Activated CD4-positive, alpha-beta memory T cell treated with anti-CD3 and anti-CD28 coated beads, Interleukin-2, amount 10 ng/mL, durations not matched to agents 7 days and 5 days (primary cell): ENCODE data around the gene KLRC4. TPM values are rescaled to one million over a fixed set of nuclear protein-coding genes. Genes with fewer than 3 reads are reported as not detected.
"Not testable (repeated sequence)": the region's sequence is repeated elsewhere in the genome, so short reads cannot be mapped to it uniquely, and the experiment has no call there.

Experiments
- CTCF ChIA-PET: fragments of 350-600 bp; sonication (Branson Sonifier 250); formaldehyde crosslinking; loops from one replicate; lab custom pipeline; 2021; ENCODE audit warnings: antibody characterized with exemption, inconsistent platforms; lab: Charles Lee
- POLR2A ChIA-PET: fragments of 350-600 bp; sonication (Branson Sonifier 250); formaldehyde crosslinking; loops from one replicate; lab custom pipeline; 2021; ENCODE audit warnings: antibody characterized with exemption; lab: Charles Lee
- DNase-seq: peaks from one replicate; pipeline ENCODE4 v3.0.0-alpha.2; 2020
- H3K27ac Mint-ChIP-seq: one replicate; pipeline ENCODE4 v1.8.0; 2021; ENCODE audit warnings: mild to moderate bottlenecking, mixed read lengths
- H3K27me3 Mint-ChIP-seq: one replicate; pipeline ENCODE4 v1.8.0; 2021; ENCODE audit warnings: mixed read lengths
- H3K36me3 Mint-ChIP-seq: one replicate; pipeline ENCODE4 v1.8.0; 2021; ENCODE audit warnings: low read depth, mixed read lengths
- H3K4me1 Mint-ChIP-seq: one replicate; pipeline ENCODE4 v1.8.0; 2021; ENCODE audit warnings: mixed read lengths
- H3K4me3 Mint-ChIP-seq: one replicate; pipeline ENCODE4 v1.8.0; 2021; ENCODE audit warnings: mild to moderate bottlenecking, mixed read lengths
- H3K9me3 Mint-ChIP-seq: one replicate; pipeline ENCODE4 v1.8.0; 2021; ENCODE audit warnings: mixed read lengths
- total RNA-seq, 2 experiments: library from RNA; stranded (reverse); gene quantifications; one replicate each; pipeline ENCODE4 v1.2.3, GENCODE V29; 2021

Gene KLRC4
- total RNA-seq, 2 experiments from 2014 or later: not detected

- H3K9me3 Mint-ChIP-seq, H3K27ac Mint-ChIP-seq, H3K4me3 Mint-ChIP-seq, DNase-seq, H3K27me3 Mint-ChIP-seq, CTCF ChIA-PET, POLR2A ChIA-PET, H3K36me3 Mint-ChIP-seq, H3K4me1 Mint-ChIP-seq: not testable (repeated sequence)
These were observed 14.8 kb upstream of the KLRC4 start for GRCh38 chr12:10424260-10424899.

- DNase-seq, H3K27ac Mint-ChIP-seq, H3K4me3 Mint-ChIP-seq, H3K36me3 Mint-ChIP-seq, H3K4me1 Mint-ChIP-seq, H3K27me3 Mint-ChIP-seq, POLR2A ChIA-PET, H3K9me3 Mint-ChIP-seq, CTCF ChIA-PET: not testable (repeated sequence)
These were observed 12.6 kb upstream of the KLRC4 start for GRCh38 chr12:10422159-10422558.

GRCh38 chr12:10420334-10420733, 10.8 kb upstream of the KLRC4 start, which contains the start of gene KLRC3:
Gene KLRC3 (minus strand): TSS chr12:10420595. CDS start chr12:10420550, 45 bp downstream.
- H3K36me3 Mint-ChIP-seq, CTCF ChIA-PET, DNase-seq, H3K4me3 Mint-ChIP-seq, H3K4me1 Mint-ChIP-seq, H3K27ac Mint-ChIP-seq, H3K9me3 Mint-ChIP-seq, H3K27me3 Mint-ChIP-seq, POLR2A ChIA-PET: not testable (repeated sequence)

GRCh38 chr12:10408842-10409241, 715 bp downstream of the KLRC4 start:
- H3K4me1 Mint-ChIP-seq: no peaks in the 10 kb centered on the region
- H3K27ac Mint-ChIP-seq: no peak overlapping the region
- POLR2A ChIA-PET: no interaction called here
- H3K4me3 Mint-ChIP-seq: no peak overlapping the region
- DNase-seq: no peak
- no peaks in the 10 kb centered on the region for H3K36me3 Mint-ChIP-seq
- H3K27me3 Mint-ChIP-seq: peaks cover 14% of the 10 kb centered on the region
- H3K9me3 Mint-ChIP-seq: no peaks in the 10 kb centered on the region
- CTCF ChIA-PET: no interaction called here

GRCh38 chr12:10406725-10407124, 2.8 kb downstream of the KLRC4 start:
- Mint-ChIP-seq H3K9me3 (no peaks in the 10 kb centered on the region), H3K27me3 (peaks cover 19% of the 10 kb centered on the region), H3K4me1 (no peaks in the 10 kb centered on the region), H3K27ac (no peak overlapping the region), H3K36me3 (no peaks in the 10 kb centered on the region), H3K4me3 (no peak overlapping the region)
- ChIA-PET CTCF (no interaction called here), POLR2A (no interaction called here)
- DNase-seq: no peak

GRCh38 chr12:10405294-10405693, 4.3 kb downstream of the KLRC4 start:
- Mint-ChIP-seq H3K36me3 (no peaks in the 10 kb centered on the region), H3K27ac (no peak overlapping the region), H3K27me3 (peaks cover 20% of the 10 kb centered on the region), H3K4me1 (no peaks in the 10 kb centered on the region), H3K9me3 (no peaks in the 10 kb centered on the region), H3K4me3 (no peak overlapping the region)
- CTCF ChIA-PET: no interaction called here
- POLR2A ChIA-PET: no interaction called here
- no peak for DNase-seq

- H3K4me1 Mint-ChIP-seq: no peaks in the 10 kb centered on the region
- ChIA-PET POLR2A (no interaction called here), CTCF (no interaction called here)
- no peaks in the 10 kb centered on the region for H3K36me3 Mint-ChIP-seq
- no peak overlapping the region for H3K4me3 Mint-ChIP-seq
- no peak overlapping the region for H3K27ac Mint-ChIP-seq
- DNase-seq: no peak
- no peaks in the 10 kb centered on the region for H3K9me3 Mint-ChIP-seq
- peaks cover 23% of the 10 kb centered on the region for H3K27me3 Mint-ChIP-seq
These were observed 4.8 kb downstream of the KLRC4 start for GRCh38 chr12:10404798-10405197.

- no peak overlapping the region for H3K4me3 Mint-ChIP-seq
- POLR2A ChIA-PET: no interaction called here
- H3K27me3 Mint-ChIP-seq: peaks cover 22% of the 10 kb centered on the region
These were observed 8.7 kb downstream of the KLRC4 start for GRCh38 chr12:10400829-10401228.

GRCh38 chr12:10398168-10398567, 11.4 kb downstream of the KLRC4 start:
- POLR2A ChIA-PET: no interaction called here
- no peak for DNase-seq
- H3K27me3 Mint-ChIP-seq: peaks cover 20% of the 10 kb centered on the region
- H3K4me1 Mint-ChIP-seq: no peaks in the 10 kb centered on the region
- H3K4me3 Mint-ChIP-seq: no peak overlapping the region
- no peak overlapping the region for H3K27ac Mint-ChIP-seq
- no peaks in the 10 kb centered on the region for H3K36me3 Mint-ChIP-seq
- H3K9me3 Mint-ChIP-seq: no peaks in the 10 kb centered on the region
- CTCF ChIA-PET: no interaction called here

More at GRCh38 chr12:10400829-10401228, 8.7 kb downstream of the KLRC4 start:
- Mint-ChIP-seq H3K4me1 (no peaks in the 10 kb centered on the region), H3K9me3 (no peaks in the 10 kb centered on the region), H3K36me3 (no peaks in the 10 kb centered on the region), H3K27ac (no peak overlapping the region)
- CTCF ChIA-PET: no interaction called here
- no peak for DNase-seq

- Mint-ChIP-seq H3K36me3 (no peaks in the 10 kb centered on the region), H3K4me1 (no peaks in the 10 kb centered on the region), H3K27ac (no peak overlapping the region), H3K27me3 (peaks cover 17% of the 10 kb centered on the region), H3K4me3 (no peak overlapping the region), H3K9me3 (no peaks in the 10 kb centered on the region)
- POLR2A ChIA-PET: no interaction called here
- CTCF ChIA-PET: no interaction called here
- no peak for DNase-seq
These were observed 12.3 kb downstream of the KLRC4 start for GRCh38 chr12:10397296-10397695.

- H3K4me3 Mint-ChIP-seq, H3K4me1 Mint-ChIP-seq, DNase-seq, H3K9me3 Mint-ChIP-seq, CTCF ChIA-PET, POLR2A ChIA-PET, H3K36me3 Mint-ChIP-seq, H3K27ac Mint-ChIP-seq: not testable (repeated sequence)
- H3K27me3 Mint-ChIP-seq: peaks cover 19% of the 10 kb centered on the region
These were observed 13.4 kb downstream of the KLRC4 start for GRCh38 chr12:10396176-10396575.

GRCh38 chr12:10395390-10395998, 14.1 kb downstream of the KLRC4 start:
- Mint-ChIP-seq H3K27ac (no peak overlapping the region), H3K4me3 (no peak overlapping the region), H3K36me3 (no peaks in the 10 kb centered on the region), H3K9me3 (no peaks in the 10 kb centered on the region), H3K27me3 (peaks cover 19% of the 10 kb centered on the region), H3K4me1 (no peaks in the 10 kb centered on the region)
- DNase-seq: no peak
- CTCF ChIA-PET: no interaction called here
- POLR2A ChIA-PET: no interaction called here

- H3K4me1 Mint-ChIP-seq, DNase-seq, H3K36me3 Mint-ChIP-seq, POLR2A ChIA-PET, H3K27ac Mint-ChIP-seq, H3K9me3 Mint-ChIP-seq, CTCF ChIA-PET, H3K4me3 Mint-ChIP-seq: not testable (repeated sequence)
- peaks cover 18% of the 10 kb centered on the region for H3K27me3 Mint-ChIP-seq
These were observed 14.9 kb downstream of the KLRC4 start for GRCh38 chr12:10394531-10395152.

- Mint-ChIP-seq H3K27me3 (peaks cover 20% of the 10 kb centered on the region), H3K27ac (no peak overlapping the region), H3K36me3 (no peaks in the 10 kb centered on the region), H3K4me1 (no peaks in the 10 kb centered on the region), H3K4me3 (no peak overlapping the region), H3K9me3 (no peaks in the 10 kb centered on the region)
- no peak for DNase-seq
- ChIA-PET POLR2A (no interaction called here), CTCF (no interaction called here)
These were observed 16.3 kb downstream of the KLRC4 start for GRCh38 chr12:10393291-10393690.
